GM12878 (cell line): ENCODE results near the gene TAS2R42.

ENCODE experiments used
- POLR2AphosphoS5 ChIP-seq: IDR thresholded peaks from 2 replicates; pipeline ENCODE4 v1.6.1; 2011; ENCODE audit warnings: mild to moderate bottlenecking, low read length, inconsistent platforms
- SIN3A ChIP-seq: IDR thresholded peaks from 2 replicates; pipeline ENCODE4 v1.6.1; 2012; ENCODE audit warnings: low read depth, low read length, improper control_type of control experiment
- STAT1 ChIP-seq: fragments of 450-650 bp; conservative IDR thresholded peaks from 2 replicates; pipeline ENCODE4 v1.6.1; 2014; ENCODE audit warnings: antibody characterized with exemption, mild to moderate bottlenecking
- ZNF274 ChIP-seq: IDR thresholded peaks from one replicate; pipeline ENCODE4 v1.8.0; 2011; ENCODE audit not compliant: insufficient read length, insufficient read depth

GRCh38 chr12:11166300-11166699 lies 20.4 kb downstream of the TAS2R42 start:
- TF ChIP-seq ZNF274 (no peak), POLR2AphosphoS5 (no peak), STAT1 (no peak), SIN3A (no peak)
